Left lung (tissue), 10 donors: Measurements from ENCODE around the gene KIRREL3. TPM values are rescaled to one million over a fixed set of nuclear protein-coding genes. Genes with fewer than 3 reads are reported as not detected.

Experiments
- ATAC-seq: fragments of 200-7000 bp; cut with Tn5 transposase; one replicate; pipeline ENCODE4 v1.9.1; 2020; ENCODE audit warnings: moderate library complexity
- DNase-seq, 4 donors: peaks; one replicate each; pipeline ENCODE4 v3.0.0-alpha.2; 2013 to 2020
- H3K27ac ChIP-seq, 2 donors: fragments of 200-600 bp; sonication (generic) in 1 of 2; one replicate each; pipeline versions ENCODE4 v1.5.0 to v1.8.0; 2020 to 2021
- H3K27me3 ChIP-seq, 2 donors: fragments of 200-600 bp; sonication (generic) in 1 of 2; one replicate each; pipeline versions ENCODE4 v1.5.0 to v1.8.0; 2020 to 2021
- H3K36me3 ChIP-seq, 2 donors: fragments of 200-600 bp; sonication (generic) in 1 of 2; one replicate each; pipeline versions ENCODE4 v1.5.0 to v1.8.0; 2020 to 2021
- H3K4me1 ChIP-seq, 2 donors: fragments of 200-600 bp; one replicate each; pipeline ENCODE4 v1.8.0; 2021
- H3K4me3 ChIP-seq, 2 donors: fragments of 200-600 bp; sonication (generic) in 1 of 2; one replicate each; pipeline versions ENCODE4 v1.5.0 to v1.8.0; 2020 to 2021; ENCODE audit warnings: mild to moderate bottlenecking in 1 of 2
- H3K9me3 ChIP-seq, 2 donors: fragments of 200-600 bp; sonication (generic) in 1 of 2; one replicate each; pipeline versions ENCODE4 v1.5.0 to v1.8.0; 2020 to 2021
- CTCF ChIP-seq, 2 donors: fragments of 200-600 bp; sonication (generic) in 1 of 2; IDR thresholded peaks; one replicate each; pipeline versions ENCODE4 v1.5.0 to v1.8.0; 2021; ENCODE audit warnings: antibody characterized with exemption in 2 of 2
- intact Hi-C, 2 donors: fragments of 100-400 bp; cut with DNase I; formaldehyde crosslinking; loops; one replicate each; pipeline versions ENCODE4 v1.11.2 to v1.14.2; 2022
- polyA plus RNA-seq, 6 donors: library from polyadenylated mRNA; unstranded; fragments of 120-200 nt; gene quantifications; one replicate each; pipeline ENCODE4 v1.2.1, GENCODE V29; 2013; ENCODE audit not compliant: insufficient read length in 6 of 6
- total RNA-seq, 2 donors: library from RNA; stranded (reverse); fragmentation: NEBNext Ultra II Directional; extraction: Animal tissue kit (Norgen Biotek cat#: 25700); gene quantifications; one replicate each; pipeline ENCODE4 v1.2.1, GENCODE V29; 2021
- donor health status: DM: no; HTN: yes; CAD: no.
- donor health status: DM: no; HTN: no; CAD: no.

KIRREL3 gene
- total and polyA plus RNA-seq, 8 donors, result 1.6 to 2.5 (median 2.0) TPM; not detected in 2

DNA sequence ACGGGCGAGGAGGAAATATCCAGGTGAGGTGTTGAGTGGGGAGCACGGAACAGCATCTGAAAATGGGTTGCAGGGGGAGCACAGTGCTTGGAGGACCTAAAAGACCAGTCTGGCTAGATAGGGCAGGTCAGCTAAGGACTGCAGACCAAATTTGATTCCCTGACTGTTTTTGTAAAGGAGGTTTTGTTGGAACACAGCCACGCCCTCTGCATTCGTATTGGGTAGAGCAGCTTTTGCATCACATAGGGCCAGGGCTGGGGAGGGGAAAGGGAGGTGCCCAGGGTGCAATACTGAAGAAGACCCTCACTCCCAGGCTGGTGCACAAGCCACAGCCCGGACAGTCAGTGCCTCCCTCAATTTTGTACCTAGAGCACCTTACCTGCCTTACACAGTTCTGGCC, 286.8 kb downstream of the KIRREL3 start:
- intact Hi-C loops, result loop anchor here in 1 of 2 donors (10.0 kb wide), 1 partner anchor 271 kb away; no protein-coding TSS in a partner anchor
- Histone ChIP-seq H3K4me3 (no peak overlapping the region), H3K4me1 (no peaks in the 10 kb centered on the region), H3K27me3 (peaks cover 0 to 30% of the 10 kb centered on the region in 2 donors), H3K36me3 (no peaks in the 10 kb centered on the region), H3K9me3 (no peaks in the 10 kb centered on the region), H3K27ac (no peak overlapping the region)
- no peak for TF ChIP-seq CTCF (IDR thresholded peaks at IDR 0.05)
- ATAC-seq (no peak), DNase-seq (no peak)

- intact Hi-C loops, result loop anchor here in 1 of 2 donors (10.0 kb wide), 1 partner anchor 273 kb away; no protein-coding TSS in a partner anchor
- H3K27me3 ChIP-seq, result peaks cover 0 to 30% of the 10 kb centered on the region in 2 donors
These were observed 288.5 kb downstream of the KIRREL3 start for GRCh38 chr11:126711977-126712625.

DNA sequence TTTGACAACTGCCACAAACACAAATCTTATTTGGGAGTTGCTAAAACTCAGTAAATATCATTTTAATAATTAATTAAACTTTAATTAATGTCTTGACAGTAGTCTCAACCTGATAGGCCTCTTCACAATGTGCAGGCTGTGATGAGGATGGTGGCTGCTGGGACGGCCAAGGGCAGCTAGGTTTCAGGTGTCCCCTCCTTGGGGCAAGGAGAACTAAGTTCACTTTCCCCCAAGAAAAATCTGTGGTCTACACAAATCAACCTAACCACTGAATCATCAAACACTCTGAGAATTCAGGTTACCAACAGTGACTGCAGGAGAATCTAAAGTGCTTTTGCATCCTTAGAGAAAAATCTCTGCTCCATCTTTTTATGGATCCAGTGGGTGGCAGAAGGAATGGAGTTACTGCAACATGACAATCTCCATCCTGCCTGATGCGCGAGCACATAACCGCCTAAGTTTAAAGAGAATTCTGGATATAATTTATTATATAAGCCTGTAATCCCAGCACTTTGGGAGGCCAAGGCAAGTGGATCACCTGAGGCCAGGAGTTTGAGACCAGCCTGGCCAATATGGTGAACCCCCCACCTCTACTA, 289.7 kb downstream of the KIRREL3 start:
- intact Hi-C loops, result loop anchor here in 1 of 2 donors (10.0 kb wide), 1 partner anchor 274 kb away; no protein-coding TSS in a partner anchor
- H3K27ac ChIP-seq, result no peak overlapping the region
- no peak for ATAC-seq
- no peaks in the 10 kb centered on the region for H3K9me3 ChIP-seq
- no peaks in the 10 kb centered on the region for H3K36me3 ChIP-seq
- no peak overlapping the region for H3K4me3 ChIP-seq
- H3K27me3 ChIP-seq, result peaks cover 0 to 30% of the 10 kb centered on the region in 2 donors
- DNase-seq, result no peak
- TF ChIP-seq CTCF (IDR thresholded peaks at IDR 0.05), result no peak
- H3K4me1 ChIP-seq, result no peaks in the 10 kb centered on the region

More at GRCh38 chr11:126711977-126712625, 288.5 kb downstream of the KIRREL3 start:
- no peak overlapping the region for H3K27ac ChIP-seq
- TF ChIP-seq CTCF (IDR thresholded peaks at IDR 0.05), result no peak
- no peak overlapping the region for H3K4me3 ChIP-seq
- no peaks in the 10 kb centered on the region for H3K9me3 ChIP-seq
- H3K36me3 ChIP-seq, result no peaks in the 10 kb centered on the region
- DNase-seq, result no peak
- no peaks in the 10 kb centered on the region for H3K4me1 ChIP-seq
- ATAC-seq, result no peak

GRCh38 chr11:126707498-126707897, 293.1 kb downstream of the KIRREL3 start:
- no peak for TF ChIP-seq CTCF (IDR thresholded peaks at IDR 0.05)
- ATAC-seq, result no peak
- no peak for DNase-seq
- Histone ChIP-seq H3K4me1 (no peaks in the 10 kb centered on the region), H3K4me3 (no peak overlapping the region), H3K27me3 (peaks cover 0 to 20% of the 10 kb centered on the region in 2 donors), H3K36me3 (no peaks in the 10 kb centered on the region), H3K9me3 (no peaks in the 10 kb centered on the region), H3K27ac (no peak overlapping the region)
- intact Hi-C loops, result no loop called here

GRCh38 chr11:126704096-126704495, 296.5 kb downstream of the KIRREL3 start:
- H3K27ac ChIP-seq, result no peak overlapping the region
- no peak for ATAC-seq

More at GRCh38 chr11:126704096-126704495, 296.5 kb downstream of the KIRREL3 start:
- Histone ChIP-seq H3K27me3 (no peaks in the 10 kb centered on the region), H3K4me3 (no peak overlapping the region), H3K4me1 (no peaks in the 10 kb centered on the region), H3K36me3 (no peaks in the 10 kb centered on the region), H3K9me3 (no peaks in the 10 kb centered on the region)
- peak in 1 of 4 donors; percentile 11 for DNase-seq
- intact Hi-C loops, result no loop called here
- no peak for TF ChIP-seq CTCF (IDR thresholded peaks at IDR 0.05)
